GM19438 (cell line): Measurements from ENCODE around the gene IL6R.
"Not testable (repeated sequence)": the region's sequence is repeated elsewhere in the genome, so short reads cannot be mapped to it uniquely, and the experiment has no call there.

Experiments
- ATAC-seq: cut with Tn5 transposase; IDR thresholded peaks from one replicate; pipeline ENCODE4 v1.9.1; 2021; ENCODE audit warnings: low read depth; ENCODE audit not compliant: unreplicated experiment

The IL6R gene

DNA sequence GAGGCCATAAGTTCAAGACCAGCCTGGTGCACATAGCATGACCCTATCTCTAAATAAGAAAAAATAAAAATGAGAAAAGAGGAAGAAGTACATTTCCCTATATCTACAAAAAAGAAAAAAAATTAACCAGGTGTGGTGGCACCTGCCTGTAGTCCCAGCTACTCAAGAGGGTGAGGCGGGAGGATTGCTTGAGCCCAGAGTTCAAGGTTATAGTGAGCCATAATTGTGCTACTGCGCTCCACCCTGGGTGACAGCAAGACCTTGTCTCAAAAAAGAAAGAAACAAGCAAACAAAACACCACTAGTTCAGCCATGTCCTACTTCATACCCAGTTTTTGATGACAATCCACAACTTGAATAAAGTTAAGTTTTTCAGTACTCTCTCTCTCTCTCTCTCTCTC, 66.2 kb downstream of the IL6R start:
- ATAC-seq = no peak

DNA sequence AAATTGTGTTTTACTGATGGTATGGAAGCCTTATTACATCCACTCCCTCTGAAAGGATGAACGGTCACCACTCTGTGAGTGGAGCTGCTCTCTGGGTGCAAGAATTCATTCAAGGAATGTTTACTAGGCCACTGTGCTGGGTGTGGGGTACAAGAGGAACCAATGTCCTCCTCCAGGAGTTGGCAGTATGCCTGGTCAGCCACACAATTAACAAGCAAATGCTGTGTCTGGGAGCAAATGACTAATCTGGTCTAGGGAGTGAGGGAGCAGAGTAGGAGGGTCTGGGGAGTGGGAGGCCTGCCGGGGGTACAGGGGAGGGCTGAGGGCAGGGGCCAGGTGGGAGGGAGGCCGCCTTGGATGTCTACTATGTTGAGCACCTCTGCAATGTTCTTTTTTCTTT, 69.7 kb downstream of the IL6R start:
- ATAC-seq = no peak

DNA sequence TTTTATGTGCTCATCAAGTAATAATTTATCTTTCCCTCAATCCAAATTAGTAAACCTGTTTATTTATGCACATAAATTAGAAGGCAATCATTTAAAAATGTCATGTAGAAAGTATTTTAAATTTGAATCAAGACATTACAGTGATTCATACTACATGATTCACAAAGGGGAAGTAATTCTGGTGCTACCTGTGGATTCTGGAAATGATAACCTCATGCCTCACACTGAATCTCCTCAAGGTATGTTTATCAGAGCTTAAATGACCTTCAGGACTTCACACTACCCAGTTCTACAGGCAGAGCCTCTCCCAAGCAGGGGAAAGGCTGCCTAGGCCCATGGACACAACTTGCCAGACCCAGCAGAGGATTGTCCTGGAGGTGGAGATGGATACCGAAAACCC, 71.6 kb downstream of the IL6R start:
- no peak for ATAC-seq

DNA sequence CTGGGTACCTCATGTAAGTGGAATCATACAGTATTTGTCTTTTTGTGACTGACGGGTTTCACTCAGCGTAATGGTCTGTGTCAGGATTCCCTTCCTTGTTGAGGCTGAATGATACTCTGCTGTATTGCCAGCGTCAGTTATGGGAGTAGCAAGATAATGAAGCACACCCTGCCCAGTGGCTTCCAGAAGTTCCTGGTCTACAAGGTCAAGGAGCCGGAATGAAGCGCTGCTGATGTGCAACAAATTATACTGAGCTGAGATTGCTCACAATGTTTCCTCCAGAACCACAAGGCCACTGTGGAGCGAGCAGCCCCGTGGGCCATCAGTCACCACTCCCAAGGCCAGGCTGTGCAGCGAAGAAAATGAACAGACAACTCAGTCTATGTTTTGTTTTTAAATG, 72.9 kb downstream of the IL6R start:
- ATAC-seq = no peak

DNA sequence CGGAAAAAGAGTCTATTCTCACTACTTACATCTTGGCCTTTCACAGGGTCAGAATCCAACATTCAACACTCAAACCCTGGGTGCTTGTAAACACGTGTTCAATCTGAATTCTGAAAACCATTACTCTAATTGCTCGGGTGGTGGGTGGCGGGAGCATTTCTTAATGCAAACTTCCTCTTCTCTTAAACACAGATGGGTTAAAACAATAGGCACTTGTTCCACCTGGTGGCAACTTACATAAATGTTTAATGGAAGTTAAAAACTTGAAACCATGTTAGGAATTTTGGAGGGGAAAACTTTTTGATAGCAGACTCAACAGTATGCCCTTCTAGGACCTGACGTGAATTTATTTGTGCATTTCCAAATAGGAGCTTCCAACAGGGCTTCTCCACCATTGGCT, 73.5 kb downstream of the IL6R start:
- no peak for ATAC-seq

DNA sequence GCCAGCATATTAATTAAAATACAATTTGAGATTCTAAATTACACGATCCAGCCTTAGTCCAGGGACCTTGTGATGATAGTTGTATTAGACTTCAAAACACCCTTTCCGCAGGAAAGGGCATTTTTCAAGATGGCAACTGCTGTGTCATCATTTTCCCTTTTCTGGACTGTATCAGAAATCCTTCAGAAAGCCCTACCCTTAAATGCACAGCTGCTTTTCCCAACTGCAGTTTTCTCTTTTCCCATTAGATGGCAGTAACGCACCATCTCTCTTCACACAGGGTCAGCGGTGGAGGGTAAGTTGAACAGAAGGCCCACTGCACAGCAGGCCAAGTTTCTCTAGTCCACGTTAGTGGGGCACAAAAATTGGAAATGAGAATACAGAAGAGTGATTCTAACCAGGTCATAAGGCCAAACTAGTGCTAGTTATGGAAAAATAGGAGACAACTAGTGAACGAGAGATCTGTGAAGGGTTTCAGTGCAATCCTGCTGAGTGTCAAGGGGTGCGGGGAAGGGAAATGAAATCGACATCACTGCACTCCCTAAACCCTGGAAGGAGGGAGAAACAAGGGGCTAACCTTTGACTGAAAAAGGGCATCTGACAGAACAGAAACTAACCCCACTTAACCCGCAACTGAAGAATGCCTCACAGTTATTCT, 74.8 kb downstream of the IL6R start:
- no peak for ATAC-seq

DNA sequence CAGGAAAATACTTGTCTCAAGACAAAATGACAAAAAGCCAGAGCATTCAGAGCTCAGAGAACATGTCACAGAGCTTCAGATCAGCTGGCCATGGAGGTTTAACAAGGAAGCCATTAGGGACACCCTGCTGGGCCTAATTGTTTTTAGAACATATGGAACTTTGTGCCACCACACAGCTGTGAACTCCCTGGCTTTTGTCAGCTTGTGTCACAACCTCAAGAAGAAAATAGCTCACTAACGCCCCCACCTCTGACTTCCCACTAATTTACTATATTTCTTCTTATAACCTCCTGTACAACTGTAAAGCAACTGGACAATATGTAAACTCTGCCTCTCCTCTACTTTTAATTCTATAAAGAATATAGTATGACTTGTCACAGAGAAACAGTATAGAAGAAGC, 75.9 kb downstream of the IL6R start:
- ATAC-seq = no peak

DNA sequence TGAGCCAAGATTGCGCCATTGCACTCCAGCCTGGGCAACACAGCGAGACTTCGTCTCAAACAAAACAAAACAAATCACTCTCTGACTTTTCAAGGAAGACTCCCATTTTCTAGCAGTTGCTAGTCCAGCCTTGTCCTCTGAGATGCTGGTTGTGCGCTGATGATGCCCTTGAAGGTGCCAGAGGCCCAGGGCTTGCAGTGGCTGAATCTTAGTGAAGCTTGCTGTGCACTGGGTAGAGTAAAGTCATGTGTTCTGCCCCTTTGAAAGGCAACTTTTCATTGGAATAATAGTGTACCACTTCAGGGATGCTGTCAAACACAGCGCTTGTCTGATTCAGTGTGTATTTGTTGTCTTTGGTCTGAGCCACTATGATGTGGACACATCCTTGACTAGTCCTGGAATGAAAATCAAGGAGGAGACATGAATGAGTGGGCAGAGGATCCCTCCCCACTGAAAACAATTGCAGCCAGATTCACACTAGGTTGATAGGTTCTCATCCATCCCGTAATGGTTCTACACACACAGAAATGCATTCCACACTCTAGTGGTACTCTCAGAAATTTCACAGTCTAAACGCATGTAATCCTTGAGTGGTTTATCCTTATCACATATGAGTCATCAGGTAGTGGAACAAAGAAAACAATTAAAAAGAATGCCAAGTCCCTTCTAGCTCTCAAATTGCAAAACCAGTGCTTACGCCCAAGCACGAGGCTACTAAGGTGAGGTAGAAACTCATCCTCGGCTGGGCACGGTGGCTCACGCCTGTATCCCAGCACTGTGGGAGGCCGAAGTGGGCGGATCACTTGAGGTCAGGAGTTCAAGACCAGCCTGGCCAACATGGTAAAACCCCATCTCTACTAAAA, 79.0 kb downstream of the IL6R start:
- no peak for ATAC-seq

DNA sequence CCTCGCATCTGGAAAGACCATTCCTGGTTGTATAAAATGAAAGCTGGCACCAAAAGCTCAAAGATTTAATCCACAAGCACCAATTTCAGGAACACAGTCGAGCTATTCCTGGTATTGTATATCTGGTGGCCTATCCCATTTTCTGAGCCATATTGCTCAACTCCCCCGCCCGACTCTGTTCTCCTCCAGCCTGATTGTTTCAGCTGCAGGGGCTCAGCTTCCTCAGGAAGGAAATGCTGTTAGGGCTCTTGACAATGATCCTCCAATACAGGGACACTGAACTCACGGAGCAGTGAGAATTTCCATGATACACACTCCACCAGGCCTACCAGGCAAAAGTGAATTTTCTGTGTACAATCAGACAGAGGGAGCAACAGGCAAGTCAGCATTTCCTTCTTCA, 80.0 kb downstream of the IL6R start:
- ATAC-seq = no peak

DNA sequence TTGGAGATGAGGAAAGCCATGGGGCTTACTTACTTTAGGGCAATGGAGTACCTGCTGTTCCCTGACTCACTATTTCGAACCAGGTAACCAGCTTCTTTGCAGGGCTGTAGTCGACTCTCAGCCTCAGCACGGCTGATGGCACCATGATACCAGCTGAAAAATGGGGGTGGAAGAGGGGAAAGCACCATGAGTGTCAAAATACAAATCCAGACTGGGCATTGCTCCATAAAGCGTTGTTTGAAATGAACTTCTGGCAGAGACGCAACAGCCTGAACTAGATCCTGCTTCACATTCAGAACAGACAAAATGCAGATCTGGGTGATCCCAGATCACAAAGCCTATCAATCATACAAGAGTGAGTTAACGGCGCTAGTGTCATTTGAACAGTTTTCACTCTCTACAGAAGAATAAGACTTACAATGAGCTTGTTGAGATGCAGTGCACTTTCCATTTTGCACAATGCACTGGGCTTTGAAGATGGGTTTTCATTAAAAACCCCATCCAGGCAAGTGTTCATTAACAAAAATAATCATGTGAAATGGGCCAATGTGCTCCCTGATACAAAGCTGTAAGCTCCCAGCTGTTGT, 80.9 kb downstream of the IL6R start:
- ATAC-seq = no peak

DNA sequence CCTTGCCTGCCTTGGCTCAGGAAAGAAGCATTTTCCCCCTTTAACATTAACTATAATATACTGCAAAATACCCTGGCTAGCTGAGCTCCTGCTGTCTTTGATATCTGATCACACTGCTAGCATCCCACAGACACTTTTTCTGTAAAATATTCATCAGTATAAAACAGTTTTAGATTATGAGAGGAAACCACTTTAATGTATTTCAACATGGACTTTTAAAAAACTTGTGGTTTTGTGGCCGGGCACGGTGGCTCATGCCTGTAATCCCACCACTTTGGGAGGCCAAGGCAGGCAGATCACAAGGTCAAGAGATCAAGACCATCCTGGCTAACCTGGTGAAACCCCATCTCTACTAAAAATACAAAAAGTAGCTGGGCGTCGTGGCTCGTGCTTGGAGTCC, 81.6 kb downstream of the IL6R start:
- ATAC-seq = not testable (repeated sequence)

DNA sequence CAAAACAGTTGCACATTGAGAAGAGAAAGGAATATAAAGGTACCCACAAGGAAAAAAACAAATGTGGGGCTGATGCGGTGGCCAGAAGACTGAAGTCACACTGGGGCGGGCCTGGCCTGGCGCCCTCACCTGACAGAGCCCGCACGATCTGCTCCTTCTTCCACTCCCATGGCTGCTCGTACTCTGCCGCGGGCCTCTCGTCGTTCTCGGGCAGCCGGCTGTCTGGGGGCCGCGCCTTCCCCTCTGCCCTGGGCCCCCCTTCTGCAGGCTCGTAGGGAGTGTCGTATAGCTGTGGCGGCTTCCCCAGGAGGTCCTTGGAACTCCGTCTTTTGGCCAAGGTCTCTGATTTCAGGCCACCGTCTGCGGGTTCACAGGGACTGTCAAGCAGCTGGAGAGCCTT, 83.8 kb downstream of the IL6R start:
- no peak for ATAC-seq

DNA sequence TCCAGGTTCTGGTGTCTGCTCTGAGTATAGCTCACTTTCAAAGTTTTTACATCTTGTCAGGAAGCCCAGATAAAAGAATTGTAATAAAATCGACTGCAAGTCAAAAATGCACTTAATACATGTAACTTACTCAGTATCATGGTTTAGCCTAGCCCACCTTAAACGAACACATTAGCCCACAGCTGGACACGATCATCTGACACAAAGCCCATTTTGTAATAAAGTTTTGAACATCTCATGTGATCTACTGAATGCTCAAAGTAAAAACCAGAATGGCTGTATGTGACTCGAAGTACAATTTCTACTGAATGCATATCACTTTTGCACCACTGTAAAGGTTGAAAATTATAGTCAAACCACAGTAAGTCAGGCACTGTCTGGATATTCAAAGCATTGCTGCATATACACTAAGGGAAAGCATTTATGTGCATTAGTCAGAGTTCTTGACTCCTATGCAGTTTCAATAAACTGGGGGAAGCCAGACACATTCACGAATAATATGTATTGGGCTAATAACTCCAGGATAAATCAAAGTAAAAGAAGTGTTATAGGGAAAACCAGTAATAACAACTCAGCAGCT, 84.6 kb downstream of the IL6R start:
- ATAC-seq = no peak

DNA sequence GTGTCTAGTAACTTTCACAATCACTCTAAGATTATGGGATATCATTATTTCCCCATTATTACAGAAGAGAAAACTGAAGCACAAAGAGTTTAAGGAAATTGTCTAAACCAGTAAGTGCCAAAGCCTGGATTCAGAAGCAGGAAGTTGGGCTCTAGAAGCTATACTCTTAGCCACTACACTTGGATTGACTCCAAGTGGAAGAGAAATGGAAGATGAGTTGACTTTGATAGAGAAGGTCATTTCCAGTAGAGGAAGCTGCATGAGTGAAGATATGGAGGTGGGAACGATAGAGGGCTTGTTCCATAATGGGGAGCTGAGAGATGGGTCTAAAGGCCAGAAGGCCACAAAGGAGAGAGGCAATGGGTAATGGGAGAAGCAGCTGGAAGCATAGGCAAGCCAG, 85.2 kb downstream of the IL6R start:
- no peak for ATAC-seq

DNA sequence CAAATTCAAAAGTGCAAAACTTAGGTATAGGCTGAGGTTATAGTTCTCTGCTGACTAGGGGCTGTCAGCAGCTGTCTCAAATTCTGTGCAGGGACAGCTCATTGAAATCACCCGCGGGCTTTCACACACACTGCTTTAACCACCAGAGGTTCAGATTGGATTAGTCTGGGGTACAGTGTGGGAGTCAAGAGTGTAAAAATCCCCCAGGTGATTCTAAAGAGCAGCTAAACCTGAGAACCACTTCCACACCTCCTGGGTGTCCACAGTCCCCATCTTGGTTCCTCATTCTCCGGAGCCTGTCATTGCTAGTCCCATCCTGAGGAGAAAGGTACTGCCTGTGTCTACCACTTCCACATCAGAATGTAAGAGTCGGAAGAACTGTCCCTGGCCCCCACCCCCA, 87.0 kb downstream of the IL6R start:
- ATAC-seq = no peak

DNA sequence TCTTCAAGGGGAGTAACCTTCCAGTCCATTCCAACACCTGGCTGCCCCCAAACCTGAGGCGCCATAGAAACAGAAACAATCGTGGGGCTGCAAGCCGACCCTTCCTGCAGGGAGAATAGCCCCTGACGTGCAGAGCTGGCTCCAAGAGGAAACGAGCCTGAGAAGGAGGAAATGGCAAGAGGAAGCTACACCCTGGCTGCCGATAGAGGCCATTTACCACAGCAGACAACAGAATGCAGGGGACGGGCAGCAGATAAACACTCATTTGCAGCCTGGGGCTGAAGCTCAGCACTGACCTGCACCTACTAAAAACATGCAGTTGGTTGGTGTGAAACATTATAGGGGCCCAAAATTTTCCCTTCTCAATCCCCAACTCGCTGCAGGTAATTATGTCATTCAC, 88.1 kb downstream of the IL6R start:
- no peak for ATAC-seq

DNA sequence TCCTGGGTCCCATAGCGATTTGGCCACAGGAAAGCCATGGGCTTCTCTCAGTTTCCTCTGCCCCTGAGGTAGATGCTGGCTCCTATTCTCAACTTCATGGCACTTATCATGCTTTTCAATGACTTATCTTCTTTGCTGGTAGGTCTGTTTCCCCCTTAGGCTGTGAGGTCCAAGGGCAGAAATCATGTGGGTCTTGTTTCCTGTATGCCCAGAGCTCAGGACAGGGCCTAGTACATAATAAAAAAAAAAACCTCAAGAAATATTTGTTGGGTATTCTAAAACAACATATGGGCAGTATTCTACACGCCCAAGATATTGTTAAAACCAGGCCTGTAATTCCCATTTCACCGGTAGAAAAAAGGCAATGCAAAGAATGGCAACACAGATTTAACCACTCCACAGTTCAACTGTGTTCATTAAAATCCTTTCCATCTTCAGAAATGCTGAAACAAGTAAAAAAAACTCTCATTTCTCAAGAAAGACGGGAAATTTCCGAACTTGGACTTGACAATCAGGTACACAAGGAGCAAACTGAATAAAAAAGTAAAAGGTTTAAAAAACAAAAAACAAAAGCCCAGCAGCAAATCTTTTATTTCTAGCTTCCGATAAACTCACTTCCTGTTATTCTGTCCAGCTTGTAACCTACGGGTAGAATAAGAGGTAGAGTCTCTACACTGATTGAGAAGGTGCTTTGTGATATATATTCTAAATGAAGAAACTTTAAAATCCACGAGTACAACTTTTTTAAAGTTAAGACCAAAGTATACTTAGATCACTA, 90.5 kb downstream of the IL6R start:
- no peak for ATAC-seq

DNA sequence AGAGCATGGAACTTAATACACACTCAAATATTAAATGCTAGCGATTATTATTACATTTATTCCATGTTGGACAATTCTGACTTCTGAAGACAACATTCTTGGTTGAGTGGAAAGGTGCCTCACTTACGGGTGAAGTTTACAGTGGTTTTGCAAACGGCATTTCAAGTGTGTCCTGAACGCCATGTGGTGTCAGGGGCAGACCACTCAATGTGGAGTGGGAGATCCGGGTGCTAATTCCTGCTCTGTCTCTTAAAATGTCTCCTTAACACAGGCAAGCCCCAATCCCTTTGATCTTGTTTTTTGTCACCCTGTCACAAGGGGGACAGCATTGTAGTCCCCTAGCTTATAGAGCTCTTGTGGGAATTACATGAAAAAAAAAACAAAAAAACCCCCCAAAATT, 91.2 kb downstream of the IL6R start:
- no peak for ATAC-seq

DNA sequence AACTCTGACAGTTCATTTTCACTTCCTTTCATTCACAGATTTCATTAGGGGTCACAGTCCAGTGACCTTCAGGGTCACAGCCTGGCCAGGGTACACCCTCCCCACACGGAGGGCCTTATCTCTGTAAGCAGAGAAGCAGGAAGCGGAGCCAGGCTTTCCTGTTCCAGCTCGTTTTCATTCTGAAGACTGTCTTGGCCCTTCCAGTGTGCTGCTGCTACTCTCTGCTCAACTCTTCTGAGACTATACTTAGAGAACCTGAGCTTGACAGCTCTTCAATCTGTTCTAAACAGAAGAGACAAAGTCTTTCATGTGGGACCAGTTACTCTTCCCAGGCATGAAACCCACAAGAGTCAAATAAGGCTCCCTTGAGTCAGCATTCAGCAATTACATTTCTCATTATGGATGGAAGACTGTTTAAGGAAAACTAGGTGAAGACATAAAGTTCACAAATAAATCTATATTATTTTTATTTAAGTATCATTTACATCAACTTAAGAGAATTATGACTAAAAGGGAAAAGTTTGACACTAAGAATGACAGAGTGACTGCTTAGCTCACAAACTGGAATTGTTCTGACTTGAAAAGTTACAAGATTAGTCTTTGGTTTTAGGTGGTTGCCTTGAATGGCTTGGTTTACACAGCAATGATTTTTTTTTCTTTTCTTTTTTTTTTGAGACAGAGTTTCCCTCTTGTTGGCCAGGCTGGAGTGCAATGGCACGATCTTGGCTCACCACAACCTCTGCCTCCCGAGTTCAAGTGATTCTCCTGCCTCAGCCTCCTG, 92.1 kb downstream of the IL6R start:
- no peak for ATAC-seq

DNA sequence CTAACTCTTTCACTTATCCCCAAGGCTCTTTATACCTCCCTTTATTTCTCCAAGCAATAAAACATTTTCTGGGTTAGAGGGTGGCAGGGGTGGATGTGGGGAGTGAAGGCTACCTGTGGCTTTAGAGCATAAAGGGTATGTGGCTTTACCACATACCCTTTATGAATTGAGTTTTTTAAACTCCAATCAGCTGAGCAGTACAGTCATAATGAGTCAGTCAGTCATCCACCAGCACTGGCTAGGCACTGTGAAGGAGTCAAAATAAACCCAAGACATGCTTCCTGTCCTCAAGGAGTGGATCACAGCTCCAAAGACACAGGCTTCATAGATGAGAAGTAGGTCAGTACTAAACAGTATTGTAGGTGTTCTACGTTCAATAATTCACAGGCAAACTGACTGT, 94.3 kb downstream of the IL6R start:
- ATAC-seq = no peak
